ENCODE data around the gene ADCY10. TPM values are rescaled to one million over a fixed set of nuclear protein-coding genes. Genes with fewer than 3 reads are reported as not detected.

ADCY10 gene
- total and polyA plus RNA-seq, 2 donors (not counting 3 experiments of a cell fraction or from before 2014, with no cell fraction given) = not detected

- intact Hi-C loops (cut with micrococcal nuclease) (no loop called here), dilution Hi-C loops (cut with MboI; ENCODE audit: extremely low pct_ligation_motif_present, low sequenced_read_pairs) (no loop called here)
- BruUV-seq (replicated peaks) = no TSS peak
- peaks cover 2% of the 10 kb centered on the region for H3K4me1 ChIP-seq (ENCODE audit: control insufficient read depth, extremely low read depth, insufficient read depth, low read length)
- H3K27me3 ChIP-seq (ENCODE audit: control insufficient read depth in 2 of 2, insufficient read depth in 2 of 2, low read length in 2 of 2) = peaks cover 0 to 3% of the 10 kb centered on the region in 2 experiments
- H3K79me2 ChIP-seq (ENCODE audit: control insufficient read depth, insufficient read depth, low read length) = no peaks in the 10 kb centered on the region
- H4K20me1 ChIP-seq (replicated peaks; ENCODE audit: control insufficient read depth, extremely low read depth, insufficient read depth, low read length) = no peaks in the 10 kb centered on the region
- no peak for TF ChIP-seq CTCF (IDR thresholded peaks at IDR 0.05; ENCODE audit: extremely low read depth in 1 of 2, insufficient read depth in 1 of 2, low read depth in 1 of 2, low read length in 2 of 2)
- no peak for TF ChIP-seq POLR2AphosphoS5 (IDR thresholded peaks at IDR 0.05; ENCODE audit: insufficient read depth, low read depth, low read length)
- TF ChIP-seq EZH2 (IDR thresholded peaks at IDR 0.05; ENCODE audit: borderline replicate concordance, low read depth, low read length, severe bottlenecking) = no peak
- no peak for TF ChIP-seq POLR2A (IDR thresholded peaks at IDR 0.05; ENCODE audit: low read depth, low read length)
- TF ChIP-seq MYC (IDR thresholded peaks at IDR 0.05; ENCODE audit: low read depth, low read length) = no peak
- TF ChIP-seq FOS (IDR thresholded peaks at IDR 0.05; ENCODE audit: borderline replicate concordance, insufficient read depth, low read length) = no peak
- TF ChIP-seq JUN (IDR thresholded peaks at IDR 0.05; ENCODE audit: borderline replicate concordance, insufficient read depth, insufficient read length, low read depth) = no peak
- TF ChIP-seq GATA2 (IDR thresholded peaks at IDR 0.05; ENCODE audit: insufficient read depth, insufficient read length, low read depth, low read length) = no peak
- no peak for TF ChIP-seq MAX (IDR thresholded peaks at IDR 0.05; ENCODE audit: insufficient read depth, insufficient read length)
- H3K9me1 ChIP-seq (replicated peaks; ENCODE audit: control insufficient read depth, extremely low read depth, insufficient read depth, low read length) = no peaks in the 10 kb centered on the region
- CTCF ChIA-PET = no interaction called here
- no peaks in the 10 kb centered on the region for H3K36me3 ChIP-seq (ENCODE audit: control insufficient read depth in 2 of 2, extremely low read depth in 1 of 2, insufficient read depth in 2 of 2, low read length in 2 of 2)
- FAIRE-seq (no peak), DNase-seq (ENCODE audit: low read depth, low spot score) (no peak)
- H3K27ac ChIP-seq (ENCODE audit: insufficient read depth, low read depth, low read length) = no peak overlapping the region
- H3K4me2 ChIP-seq (ENCODE audit: insufficient read depth, low read length) = no peak overlapping the region
- no peaks in the 10 kb centered on the region for H3K9me3 ChIP-seq (replicated peaks; ENCODE audit: control insufficient read depth, insufficient read depth, low read length)
- POLR2A ChIA-PET = no interaction called here
- H3K9ac ChIP-seq (replicated peaks; ENCODE audit: extremely low read depth, insufficient read depth, low read length) = no peak overlapping the region
- no peak overlapping the region for H3K4me3 ChIP-seq (replicated peaks in 1 of 3; ENCODE audit: insufficient read depth in 1 of 3, low read depth in 1 of 3, low read length in 3 of 3)
- no peak overlapping the region for H2AFZ ChIP-seq (ENCODE audit: low read depth, low read length)
These were observed 80.0 kb downstream of the ADCY10 start for GRCh38 chr1:167833904-167834303.
